ENCODE measurements around the gene MR1.

MR1 gene

GRCh38 chr1:181014477-181015250, 19.1 kb upstream of the MR1 start:
- Histone ChIP-seq H3K36me3 (ENCODE audit: control insufficient read depth, insufficient read depth, low read length) (peaks cover 3% of the 10 kb centered on the region; the same call in 1 of the 2 replicates), H3K4me1 (ENCODE audit: control insufficient read depth, insufficient read depth, low read length) (peaks cover 4% of the 10 kb centered on the region; the same call in 1 of the 2 replicates), H3K9ac (ENCODE audit: low read length) (no peak overlapping the region), H3K4me3 (ENCODE audit: low read depth, low read length) (no peak overlapping the region), H3K27me3 (ENCODE audit: control insufficient read depth, insufficient read depth, low read length) (no peaks in the 10 kb centered on the region), H3K9me3 (ENCODE audit: control insufficient read depth, insufficient read depth, low read depth, low read length) (no peaks in the 10 kb centered on the region), H3K27ac (ENCODE audit: low read depth, low read length) (no peak overlapping the region)

DNA sequence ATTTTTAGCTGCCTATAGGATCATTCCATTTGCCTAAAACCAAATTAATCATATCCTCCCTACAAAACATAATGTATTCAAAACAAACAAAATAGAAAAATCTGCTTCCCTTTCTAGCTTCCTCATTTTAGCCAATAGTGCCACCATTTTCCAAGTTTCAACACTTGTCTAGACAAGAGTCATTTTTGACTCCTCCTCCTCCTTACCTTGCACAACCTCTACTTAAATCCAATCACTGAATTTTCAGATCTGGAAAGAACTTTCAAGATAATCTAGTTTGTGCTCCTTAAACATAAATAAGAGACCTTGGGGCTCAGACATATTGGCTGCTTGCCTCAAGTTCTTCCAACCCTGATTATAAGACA, 18.6 kb upstream of the MR1 start:
- no peak overlapping the region for H3K27ac ChIP-seq (ENCODE audit: low read depth, low read length)
- H3K36me3 ChIP-seq (ENCODE audit: control insufficient read depth, insufficient read depth, low read length): peaks cover 3% of the 10 kb centered on the region; the same call in 1 of the 2 replicates
- no peaks in the 10 kb centered on the region for H3K27me3 ChIP-seq (ENCODE audit: control insufficient read depth, insufficient read depth, low read length)
- no peak overlapping the region for H3K9ac ChIP-seq (ENCODE audit: low read length)
- no peaks in the 10 kb centered on the region for H3K9me3 ChIP-seq (ENCODE audit: control insufficient read depth, insufficient read depth, low read depth, low read length)
- peaks cover 4% of the 10 kb centered on the region; the same call in 1 of the 2 replicates for H3K4me1 ChIP-seq (ENCODE audit: control insufficient read depth, insufficient read depth, low read length)
- no peak overlapping the region for H3K4me3 ChIP-seq (ENCODE audit: low read depth, low read length)

GRCh38 chr1:181016563-181016962, 17.2 kb upstream of the MR1 start:
- Histone ChIP-seq H3K9ac (ENCODE audit: low read length) (no peak overlapping the region), H3K9me3 (ENCODE audit: control insufficient read depth, insufficient read depth, low read depth, low read length) (no peaks in the 10 kb centered on the region), H3K27ac (ENCODE audit: low read depth, low read length) (no peak overlapping the region), H3K36me3 (ENCODE audit: control insufficient read depth, insufficient read depth, low read length) (peaks cover 3% of the 10 kb centered on the region; the same call in 1 of the 2 replicates), H3K4me1 (ENCODE audit: control insufficient read depth, insufficient read depth, low read length) (0 out of 2 replicates have a peak, but pooled peaks cover 4% of the 10 kb centered on the region), H3K4me3 (ENCODE audit: low read depth, low read length) (no peak overlapping the region), H3K27me3 (ENCODE audit: control insufficient read depth, insufficient read depth, low read length) (no peaks in the 10 kb centered on the region)

DNA sequence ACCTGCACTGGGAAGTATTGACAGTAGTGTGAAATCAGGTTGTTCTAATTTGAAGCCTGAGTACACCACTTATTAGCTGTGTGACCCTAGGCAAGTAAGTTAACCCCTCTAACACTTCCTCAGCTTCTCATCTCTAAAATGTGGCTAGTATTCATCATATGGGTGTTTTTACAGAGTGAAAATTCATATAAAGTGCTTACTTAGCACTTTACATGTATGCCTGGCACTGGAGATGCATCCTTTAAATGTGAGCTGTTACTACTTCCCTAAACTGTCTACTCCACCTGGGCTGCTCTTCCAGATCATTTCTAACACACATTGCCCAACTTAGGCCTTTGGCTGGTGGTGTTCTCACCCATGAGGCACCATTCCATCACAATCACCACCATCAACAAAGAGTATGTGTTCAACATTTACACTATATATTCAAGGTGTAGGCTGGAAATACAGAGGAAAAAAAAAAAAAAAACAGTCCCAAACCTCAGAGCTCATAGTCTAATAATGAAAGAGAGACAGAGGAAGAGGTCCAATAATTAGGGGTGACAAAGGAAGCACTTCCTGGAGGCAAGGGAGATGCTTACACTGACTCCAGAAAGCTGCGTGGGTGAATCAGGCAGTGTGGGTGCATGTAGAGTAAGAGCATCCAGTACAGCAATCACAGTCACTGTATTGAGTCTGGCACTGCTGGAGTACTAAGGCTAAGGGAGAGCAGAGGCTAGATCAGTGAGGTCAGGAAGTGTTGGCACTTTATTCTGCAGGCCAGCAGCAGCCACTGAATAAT, 14.7 kb upstream of the MR1 start:
- Histone ChIP-seq H3K9me3 (ENCODE audit: control insufficient read depth, insufficient read depth, low read depth, low read length) (no peaks in the 10 kb centered on the region), H3K27ac (ENCODE audit: low read depth, low read length) (no peak overlapping the region), H3K4me1 (ENCODE audit: control insufficient read depth, insufficient read depth, low read length) (0 out of 2 replicates have a peak, but pooled peaks cover 4% of the 10 kb centered on the region), H3K27me3 (ENCODE audit: control insufficient read depth, insufficient read depth, low read length) (no peaks in the 10 kb centered on the region), H3K36me3 (ENCODE audit: control insufficient read depth, insufficient read depth, low read length) (peaks cover 3% of the 10 kb centered on the region; the same call in 1 of the 2 replicates), H3K9ac (ENCODE audit: low read length) (no peak overlapping the region), H3K4me3 (ENCODE audit: low read depth, low read length) (no peak overlapping the region)

- Histone ChIP-seq H3K9me3 (ENCODE audit: control insufficient read depth, insufficient read depth, low read depth, low read length) (no peaks in the 10 kb centered on the region), H3K4me3 (ENCODE audit: low read depth, low read length) (peak overlapping the region; percentile 94), H3K4me1 (ENCODE audit: control insufficient read depth, insufficient read depth, low read length) (no peaks in the 10 kb centered on the region), H3K27me3 (ENCODE audit: control insufficient read depth, insufficient read depth, low read length) (no peaks in the 10 kb centered on the region), H3K27ac (ENCODE audit: low read depth, low read length) (no peak overlapping the region), H3K36me3 (ENCODE audit: control insufficient read depth, insufficient read depth, low read length) (peaks cover 3% of the 10 kb centered on the region; the same call in 1 of the 2 replicates), H3K9ac (ENCODE audit: low read length) (no peak overlapping the region)
These were observed 12.6 kb upstream of the MR1 start for GRCh38 chr1:181021159-181021558.

- H3K36me3 ChIP-seq (ENCODE audit: control insufficient read depth, insufficient read depth, low read length): peaks cover 3% of the 10 kb centered on the region; the same call in 1 of the 2 replicates
- peak overlapping the region; percentile 94 for H3K4me3 ChIP-seq (ENCODE audit: low read depth, low read length)
- H3K4me1 ChIP-seq (ENCODE audit: control insufficient read depth, insufficient read depth, low read length): no peaks in the 10 kb centered on the region
- no peaks in the 10 kb centered on the region for H3K27me3 ChIP-seq (ENCODE audit: control insufficient read depth, insufficient read depth, low read length)
- peak overlapping the region; percentile 93 for H3K27ac ChIP-seq (ENCODE audit: low read depth, low read length)
- H3K9ac ChIP-seq (ENCODE audit: low read length): peak overlapping the region; percentile 84
- H3K9me3 ChIP-seq (ENCODE audit: control insufficient read depth, insufficient read depth, low read depth, low read length): no peaks in the 10 kb centered on the region
These were observed 11.9 kb upstream of the MR1 start for GRCh38 chr1:181021811-181022434.

GRCh38 chr1:181023265-181024057, 10.3 kb upstream of the MR1 start:
- no peaks in the 10 kb centered on the region for H3K9me3 ChIP-seq (ENCODE audit: control insufficient read depth, insufficient read depth, low read depth, low read length)
- no peak overlapping the region for H3K27ac ChIP-seq (ENCODE audit: low read depth, low read length)
- peak overlapping the region; percentile 50 for H3K4me3 ChIP-seq (ENCODE audit: low read depth, low read length)
- H3K36me3 ChIP-seq (ENCODE audit: control insufficient read depth, insufficient read depth, low read length): peaks cover 3% of the 10 kb centered on the region; the same call in 1 of the 2 replicates
- H3K27me3 ChIP-seq (ENCODE audit: control insufficient read depth, insufficient read depth, low read length): no peaks in the 10 kb centered on the region
- no peak overlapping the region for H3K9ac ChIP-seq (ENCODE audit: low read length)
- no peaks in the 10 kb centered on the region for H3K4me1 ChIP-seq (ENCODE audit: control insufficient read depth, insufficient read depth, low read length)

GRCh38 chr1:181028196-181028595, 5.6 kb upstream of the MR1 start:
- H3K4me1 ChIP-seq (ENCODE audit: control insufficient read depth, insufficient read depth, low read length): no peaks in the 10 kb centered on the region

DNA sequence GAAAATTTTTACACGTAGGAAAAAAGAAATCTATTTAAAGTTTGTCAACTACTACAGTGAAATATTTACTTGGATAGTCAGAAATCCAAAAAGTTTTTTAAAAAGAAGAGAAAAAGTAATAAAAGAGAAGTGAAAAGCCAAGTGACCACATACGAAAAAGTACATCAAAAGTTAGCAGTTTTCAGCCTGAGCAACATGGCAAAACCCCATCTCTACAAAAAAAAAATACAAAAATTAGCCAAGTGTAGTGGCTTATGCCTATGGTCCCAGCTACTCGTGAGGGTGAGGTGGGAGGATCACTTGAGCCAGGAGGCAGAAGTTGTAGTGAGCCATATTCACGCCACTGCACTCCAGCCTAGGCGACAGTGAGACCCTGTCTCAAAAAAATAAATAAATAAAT, 5.2 kb upstream of the MR1 start:
- Histone ChIP-seq H3K9me3 (ENCODE audit: control insufficient read depth, insufficient read depth, low read depth, low read length) (no peaks in the 10 kb centered on the region), H3K27me3 (ENCODE audit: control insufficient read depth, insufficient read depth, low read length) (no peaks in the 10 kb centered on the region), H3K4me3 (ENCODE audit: low read depth, low read length) (no peak overlapping the region), H3K4me1 (ENCODE audit: control insufficient read depth, insufficient read depth, low read length) (no peaks in the 10 kb centered on the region), H3K36me3 (ENCODE audit: control insufficient read depth, insufficient read depth, low read length) (no peaks in the 10 kb centered on the region), H3K27ac (ENCODE audit: low read depth, low read length) (no peak overlapping the region), H3K9ac (ENCODE audit: low read length) (no peak overlapping the region)

More at GRCh38 chr1:181028196-181028595, 5.6 kb upstream of the MR1 start:
- H3K27me3 ChIP-seq (ENCODE audit: control insufficient read depth, insufficient read depth, low read length): no peaks in the 10 kb centered on the region
- no peak overlapping the region for H3K4me3 ChIP-seq (ENCODE audit: low read depth, low read length)
- no peaks in the 10 kb centered on the region for H3K9me3 ChIP-seq (ENCODE audit: control insufficient read depth, insufficient read depth, low read depth, low read length)
- no peaks in the 10 kb centered on the region for H3K36me3 ChIP-seq (ENCODE audit: control insufficient read depth, insufficient read depth, low read length)
- H3K9ac ChIP-seq (ENCODE audit: low read length): no peak overlapping the region
- H3K27ac ChIP-seq (ENCODE audit: low read depth, low read length): no peak overlapping the region

DNA sequence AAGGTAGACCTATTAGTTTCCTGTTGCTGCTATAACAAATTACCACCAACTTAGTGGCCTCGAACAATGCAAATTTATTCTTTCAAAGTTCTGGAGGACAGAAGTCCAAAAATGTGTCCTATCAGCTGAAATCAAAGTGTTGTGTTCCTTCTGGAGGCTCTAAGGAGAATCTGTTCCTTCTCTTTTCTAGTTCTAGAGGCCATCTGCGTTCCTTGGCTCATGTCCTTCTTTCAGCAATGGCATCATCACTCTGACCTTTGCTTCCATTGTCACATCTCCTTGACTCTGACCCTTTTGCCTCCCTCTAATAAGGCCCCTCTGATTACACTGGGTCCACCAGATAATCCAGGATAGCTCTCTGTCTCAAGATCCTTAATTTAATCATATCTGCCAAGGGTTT, 1.2 kb upstream of the MR1 start:
- H3K27me3 ChIP-seq (ENCODE audit: control insufficient read depth, insufficient read depth, low read length): no peaks in the 10 kb centered on the region
- H3K4me3 ChIP-seq (ENCODE audit: low read depth, low read length): no peak overlapping the region
- H3K27ac ChIP-seq (ENCODE audit: low read depth, low read length): no peak overlapping the region
- no peak overlapping the region for H3K9ac ChIP-seq (ENCODE audit: low read length)
- H3K36me3 ChIP-seq (ENCODE audit: control insufficient read depth, insufficient read depth, low read length): no peaks in the 10 kb centered on the region
- H3K9me3 ChIP-seq (ENCODE audit: control insufficient read depth, insufficient read depth, low read depth, low read length): no peaks in the 10 kb centered on the region
- H3K4me1 ChIP-seq (ENCODE audit: control insufficient read depth, insufficient read depth, low read length): no peaks in the 10 kb centered on the region; the same call in 1 of the 2 replicates

All from HUES6 (cell line).